Stimulated activated CD4-positive, alpha-beta T cell treated with anti-CD3 and anti-CD28 coated beads, Interleukin-4, amount 100 ng/mL, for 48 hours (primary cell): ENCODE measurements around the gene NELL2.

Experiments used
- DNase-seq, 2 donors: peaks; one replicate each; pipeline ENCODE4 v3.0.0-alpha.2; 2020; ENCODE audit warnings: low read depth in 2 of 2

NELL2 gene

GRCh38 chr12:44626883-44627282 is 249.2 kb downstream of the NELL2 start:
- no peak for DNase-seq

DNA sequence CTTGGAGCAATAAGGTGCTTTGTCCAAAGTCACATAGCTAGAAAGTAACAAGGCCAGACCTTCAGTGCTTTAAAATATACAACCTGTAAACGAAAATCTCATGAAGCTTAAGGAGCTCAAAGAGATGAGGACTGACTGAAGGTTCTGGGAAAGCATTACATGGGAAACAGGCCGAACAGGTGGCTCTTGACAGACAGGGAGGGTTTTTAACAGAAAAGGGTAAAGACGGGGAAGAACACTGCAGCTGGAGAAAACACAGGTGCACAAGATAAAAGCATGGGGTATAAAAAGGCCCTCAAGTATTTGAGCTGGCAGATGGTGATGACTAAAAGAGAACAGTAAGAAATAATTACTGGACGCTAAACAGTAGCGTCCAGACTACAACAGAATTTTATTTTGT is 257.2 kb downstream of the NELL2 start:
- DNase-seq, result no peak

DNA sequence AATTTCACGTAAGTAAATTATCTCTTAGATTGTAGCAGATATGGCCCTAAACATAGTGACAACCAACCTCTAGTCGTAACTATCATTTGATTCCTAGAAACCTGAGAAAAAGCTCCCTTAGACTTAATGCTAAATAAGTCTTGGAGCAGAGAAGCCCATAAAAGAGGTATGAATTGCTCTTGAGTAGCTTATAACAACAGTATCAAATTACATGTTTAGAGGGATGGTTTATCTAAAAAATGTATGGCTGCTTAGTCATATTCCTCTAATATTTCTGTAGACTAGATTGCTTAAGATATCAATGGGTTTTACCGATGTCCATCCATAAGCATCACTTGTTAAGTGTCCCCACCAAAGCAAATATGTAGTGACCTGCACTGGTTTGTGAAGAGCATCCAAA is 259.7 kb downstream of the NELL2 start:
- no peak for DNase-seq

DNA sequence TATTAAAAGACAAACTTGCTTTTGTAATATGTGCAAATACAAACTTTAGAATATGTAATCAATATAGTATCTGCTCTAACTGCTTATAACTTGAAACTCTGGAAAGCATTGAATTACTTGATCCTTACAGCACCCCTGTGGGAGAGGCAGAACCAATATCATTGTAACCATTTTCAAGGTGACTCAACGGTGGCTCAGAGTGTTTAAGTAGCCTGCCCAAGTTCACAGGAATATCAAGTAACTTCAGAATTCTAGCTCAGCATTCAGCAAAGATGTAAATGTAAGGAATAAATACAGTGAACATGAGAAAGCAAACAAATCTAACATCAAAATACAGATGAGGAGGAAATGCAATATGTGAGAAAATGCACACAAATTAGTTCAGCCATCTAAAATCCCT is 264.6 kb downstream of the NELL2 start:
- DNase-seq, result no peak

DNA sequence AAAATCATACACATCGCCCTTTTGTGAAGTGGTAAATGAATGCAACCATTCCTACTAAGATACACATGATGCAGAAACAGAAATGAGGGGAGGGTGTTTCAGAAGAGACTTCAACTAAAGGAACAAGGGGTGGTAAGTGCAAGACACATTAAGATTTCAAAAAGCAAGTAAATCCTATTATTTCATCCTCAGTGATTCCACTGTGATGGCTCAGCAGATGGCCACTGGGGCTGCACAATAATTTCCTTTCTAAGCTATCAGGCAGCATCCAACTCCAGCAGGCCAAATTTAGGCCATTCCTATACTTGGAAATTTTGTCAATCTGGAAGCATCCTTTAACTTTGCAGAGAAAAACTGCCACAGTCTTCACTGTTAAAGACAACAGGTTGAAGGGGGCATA is 272.4 kb downstream of the NELL2 start:
- DNase-seq, result no peak

DNA sequence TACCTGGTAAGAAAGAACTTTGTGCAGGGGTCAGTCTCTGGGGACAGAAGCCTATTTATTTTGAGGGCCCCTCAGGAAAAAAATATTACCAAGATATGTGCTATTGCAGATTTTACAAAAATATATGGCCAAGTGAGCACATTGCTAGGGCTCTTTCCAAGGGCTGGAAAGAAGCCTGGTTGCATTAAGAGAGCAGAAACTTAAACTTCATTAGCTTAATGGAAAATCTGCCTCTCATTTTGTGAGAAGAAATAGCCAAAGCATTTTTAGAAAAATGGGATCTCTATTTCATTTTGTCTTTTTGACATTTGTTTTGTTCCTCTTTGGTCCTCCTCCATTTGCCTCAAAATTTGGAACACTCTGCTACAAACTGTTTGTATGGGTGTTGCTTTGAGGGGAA is 283.5 kb downstream of the NELL2 start:
- DNase-seq, result no peak

DNA sequence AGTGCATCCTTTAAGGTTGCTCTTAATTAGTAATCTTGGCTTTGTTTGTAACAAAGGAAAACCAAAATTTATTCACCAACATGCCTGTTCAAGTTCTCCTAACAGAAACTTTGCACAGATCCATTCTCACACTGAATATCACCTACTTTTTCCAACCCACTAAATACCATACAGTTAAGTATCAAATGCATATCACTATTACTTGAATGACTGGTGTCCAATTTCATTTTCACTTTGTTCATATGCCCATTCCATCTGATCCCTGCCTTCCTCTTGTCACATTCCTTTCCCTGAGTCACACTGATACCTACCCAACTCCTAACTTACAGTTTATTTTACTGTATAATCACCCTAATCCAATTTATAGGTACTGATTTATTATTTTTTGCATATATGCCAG is 286.4 kb downstream of the NELL2 start:
- no peak for DNase-seq

DNA sequence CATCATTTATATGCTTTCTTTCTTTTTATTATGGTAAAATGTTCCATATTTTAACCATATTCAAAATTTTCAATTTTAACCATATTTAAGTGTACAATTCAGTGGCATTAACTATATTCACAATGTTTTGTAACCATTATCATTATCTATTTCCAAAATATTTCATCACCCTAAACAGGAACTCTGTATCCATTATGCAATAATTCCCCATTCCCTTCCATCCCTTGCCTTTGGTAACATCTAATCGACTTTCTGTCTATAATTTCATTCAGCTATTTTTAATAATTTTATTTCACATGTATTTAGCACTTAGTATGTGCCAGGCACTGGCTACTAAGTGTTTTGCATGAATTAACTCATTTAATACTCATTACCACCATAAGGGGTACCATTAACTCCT is 287.5 kb downstream of the NELL2 start:
- no peak for DNase-seq

DNA sequence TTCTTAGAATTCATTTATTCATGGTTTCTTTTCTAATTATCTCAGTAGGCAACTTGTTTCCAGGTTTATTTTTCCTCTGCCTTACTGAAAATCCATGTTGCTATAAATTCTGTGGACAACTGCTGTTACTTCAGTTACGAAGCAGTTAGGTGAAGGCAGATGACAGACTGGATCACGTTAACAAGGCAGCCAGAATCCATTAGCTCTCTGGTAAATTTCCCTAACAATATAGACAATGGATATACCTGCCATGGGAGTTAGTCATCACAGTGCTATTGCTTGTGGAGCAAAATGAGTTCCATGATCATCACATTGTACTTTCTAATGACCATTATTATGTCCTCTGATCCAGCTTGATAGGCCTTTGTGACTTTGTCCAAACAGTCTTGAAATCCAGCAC is 291.5 kb downstream of the NELL2 start:
- DNase-seq, result no peak

DNA sequence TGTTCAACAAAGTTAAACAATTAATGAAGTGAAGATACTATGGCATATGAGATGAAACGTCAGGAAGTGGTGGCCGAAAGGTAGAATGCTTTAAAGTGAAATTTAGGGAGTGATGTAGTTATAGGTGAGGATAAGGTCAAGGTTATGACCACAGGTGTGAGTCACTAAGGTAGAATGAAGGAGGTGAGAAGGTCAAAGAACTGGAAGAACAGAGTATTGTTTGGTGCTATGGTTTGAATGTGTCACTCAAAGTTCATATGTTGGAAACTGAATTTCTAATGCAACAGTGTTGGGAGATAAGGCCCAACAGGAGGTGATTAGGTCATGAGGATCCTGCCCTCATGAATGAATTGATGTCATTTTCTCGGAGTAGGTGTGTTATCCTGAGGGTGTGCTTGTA is 293.6 kb downstream of the NELL2 start:
- DNase-seq, result no peak

DNA sequence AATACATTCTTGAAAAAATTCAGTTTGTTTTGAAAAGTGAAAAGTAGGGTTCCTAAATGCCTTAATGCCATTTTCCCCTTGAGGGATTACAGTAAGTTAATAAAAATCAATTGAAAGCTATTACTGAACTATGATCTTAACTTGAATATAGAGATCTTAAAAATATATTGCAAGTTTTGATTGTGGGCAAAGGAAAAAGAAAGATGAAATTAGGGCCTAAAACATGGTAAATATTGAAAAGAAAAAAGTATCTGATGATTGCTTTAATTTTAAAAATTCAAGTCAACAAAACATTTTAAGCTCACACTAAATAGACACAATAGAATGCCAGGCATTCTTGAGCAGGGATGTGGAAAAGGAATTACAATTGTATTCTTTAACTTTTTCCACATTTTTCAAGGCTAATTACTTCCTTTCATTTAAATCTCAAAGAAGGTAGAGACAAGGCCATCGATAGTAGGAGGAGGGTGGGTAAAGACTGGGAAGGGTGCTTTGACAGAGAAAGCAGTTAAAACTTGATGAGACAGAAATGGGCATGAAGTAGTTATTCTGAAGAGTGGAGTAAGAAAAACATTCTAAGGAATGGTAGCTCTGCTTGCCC is 294.4 kb downstream of the NELL2 start:
- DNase-seq, result no peak

- no peak for DNase-seq
Measured at GRCh38 chr12:44574586-44574985, 301.5 kb downstream of the NELL2 start.

GRCh38 chr12:44573723-44574122 is 302.4 kb downstream of the NELL2 start:
- DNase-seq, result no peak

DNA sequence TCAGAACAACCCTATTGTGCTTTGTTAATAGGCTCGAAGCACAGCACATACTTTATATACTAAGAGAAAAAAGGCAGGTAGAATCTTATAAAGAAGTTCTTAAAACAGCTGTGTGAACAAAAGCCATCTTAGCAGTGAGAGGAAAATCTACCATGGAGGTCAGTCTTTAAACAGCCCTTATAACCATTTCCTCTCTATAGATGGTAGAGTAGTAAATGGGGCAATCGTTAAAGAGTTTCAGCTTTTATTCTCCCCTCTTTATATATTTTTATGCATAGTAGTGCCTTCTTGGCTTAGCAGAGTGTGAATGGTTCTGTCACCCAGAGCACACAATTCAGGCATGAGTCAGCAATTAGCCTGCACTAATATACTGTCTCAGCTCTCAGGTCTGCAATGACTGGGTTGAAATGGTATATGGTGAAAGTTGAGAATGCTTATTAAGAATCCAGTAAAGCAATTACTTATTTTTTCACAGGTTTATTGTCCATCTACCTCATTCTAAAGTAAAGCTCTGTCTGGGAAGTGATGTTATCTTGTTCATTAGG is 305.0 kb downstream of the NELL2 start:
- DNase-seq, result no peak

- DNase-seq, result no peak
Measured at GRCh38 chr12:44570036-44570583, 306.0 kb downstream of the NELL2 start.

- DNase-seq, result no peak
Measured at GRCh38 chr12:44565163-44565562, 311.0 kb downstream of the NELL2 start.

DNA sequence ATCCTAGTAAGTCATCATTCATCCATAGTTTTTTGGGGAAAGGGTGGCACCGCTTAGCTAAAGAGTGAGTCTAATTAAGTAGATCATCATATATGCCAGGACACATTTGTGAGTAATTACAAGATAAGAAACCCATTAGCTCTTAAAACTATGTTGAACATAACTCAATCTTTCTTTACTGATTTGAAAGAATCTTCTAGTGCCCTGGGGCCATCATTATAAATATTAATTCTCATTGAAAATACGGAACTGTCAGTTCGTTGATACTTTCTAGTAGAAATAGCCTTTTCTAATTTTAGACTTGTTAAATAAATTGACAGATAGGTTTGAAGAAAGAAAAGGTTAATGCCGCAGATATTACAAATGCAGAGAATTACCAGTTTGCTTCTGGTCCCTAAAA is 312.6 kb downstream of the NELL2 start:
- DNase-seq, result no peak

DNA sequence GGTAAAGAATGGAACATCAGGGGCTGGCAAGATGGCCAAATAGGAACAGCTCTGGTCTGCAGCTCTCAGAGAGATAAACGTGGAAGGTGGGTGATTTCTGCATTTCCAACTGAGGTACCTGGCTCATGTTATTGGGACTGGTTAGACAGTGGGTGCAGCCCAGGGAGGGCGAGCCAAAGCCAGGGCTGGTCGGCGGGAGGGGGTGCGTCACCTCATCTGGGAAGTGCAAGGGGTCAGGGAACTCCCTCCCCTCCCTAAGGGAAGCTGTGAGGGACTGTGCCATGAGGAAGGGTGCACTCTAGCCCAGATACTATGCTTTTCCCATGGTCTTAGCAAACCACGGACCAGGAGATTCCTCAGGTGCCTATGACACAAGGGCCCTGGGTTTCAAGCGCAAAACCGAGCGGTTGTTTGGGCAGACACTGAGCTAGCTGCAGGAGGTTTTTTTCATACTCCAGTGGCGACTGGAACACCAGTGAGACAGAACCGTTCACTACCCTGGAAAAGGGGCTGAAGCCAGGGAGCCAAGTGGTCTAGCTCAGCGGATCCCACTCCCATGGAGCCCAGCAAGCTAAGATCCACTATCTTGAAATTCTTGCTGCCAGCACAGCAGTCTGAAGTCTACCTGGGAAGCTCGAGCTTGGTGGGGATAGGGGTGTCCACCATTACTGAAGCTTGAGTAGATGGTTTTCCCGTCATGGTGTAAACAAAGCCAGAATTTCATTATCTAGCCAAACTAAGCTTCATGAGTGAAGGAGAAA is 317.6 kb downstream of the NELL2 start:
- DNase-seq, result no peak

GRCh38 chr12:44555454-44555853 is 320.7 kb downstream of the NELL2 start:
- DNase-seq, result no peak

DNA sequence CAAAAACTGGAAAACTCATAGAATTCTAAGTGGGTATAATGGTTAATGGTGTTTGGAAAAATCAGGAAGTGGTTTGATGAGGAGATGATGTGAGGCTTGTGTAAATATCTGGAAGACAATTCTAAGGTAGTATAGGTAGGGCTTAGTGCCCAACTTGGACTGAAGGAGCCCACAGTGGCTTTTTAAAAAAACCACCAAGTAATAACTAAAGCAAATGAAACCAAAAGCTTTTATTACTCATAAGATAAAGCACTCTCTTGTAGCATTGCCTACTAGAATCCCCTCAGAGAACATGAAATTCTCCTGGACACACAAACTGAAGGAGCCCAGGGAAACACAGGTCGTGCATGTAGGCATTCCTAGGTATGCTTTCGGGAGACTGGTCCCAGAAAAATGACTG is 324.5 kb downstream of the NELL2 start:
- no peak for DNase-seq

- no peak for DNase-seq
Measured at GRCh38 chr12:44550377-44550776, 325.7 kb downstream of the NELL2 start.

GRCh38 chr12:44546060-44546459 is 330.1 kb downstream of the NELL2 start:
- no peak for DNase-seq

GRCh38 chr12:44544018-44544417 is 332.1 kb downstream of the NELL2 start:
- no peak for DNase-seq
